Right atrium auricular region (tissue), 2 donors: ENCODE results near the gene VIL1. TPM values are rescaled to one million over a fixed set of nuclear protein-coding genes. Genes with fewer than 3 reads are reported as not detected.

Experiments used
- DNase-seq: peaks from one replicate; pipeline ENCODE4 v3.0.0-alpha.2; 2019; ENCODE audit warnings: low spot score
- H3K27ac ChIP-seq, 2 donors: fragments of 200-600 bp; sonication (generic); 1 replicate in 1 of 2; 2 replicates in 1 of 2; pipeline ENCODE4 v1.5.1; 2016 to 2019
- H3K27me3 ChIP-seq, 2 donors: fragments of 200-600 bp; sonication (generic); one replicate each; pipeline versions ENCODE4 v1.5.1 to v1.6.0; 2017 to 2019
- H3K36me3 ChIP-seq: fragments of 200-600 bp; sonication (generic); one replicate; pipeline ENCODE4 v1.5.1; 2016
- H3K4me1 ChIP-seq, 2 donors: fragments of 200-600 bp; sonication (generic); one replicate each; pipeline versions ENCODE4 v1.5.1 to v1.6.0; 2017 to 2019
- H3K4me3 ChIP-seq, 2 donors: fragments of 200-600 bp; sonication (generic); 1 replicate in 1 of 2; 2 replicates in 1 of 2; pipeline ENCODE4 v1.5.1; 2017 to 2019; ENCODE audit warnings: mild to moderate bottlenecking in 1 of 2, moderate library complexity in 1 of 2
- H3K9me3 ChIP-seq, 2 donors: fragments of 200-600 bp; sonication (generic); one replicate each; pipeline ENCODE4 v1.5.1; 2019
- CTCF ChIP-seq, 2 donors: fragments of 200-600 bp; sonication (generic); IDR thresholded peaks; one replicate each; pipeline ENCODE4 v1.5.1; 2019; ENCODE audit warnings: antibody characterized with exemption in 2 of 2
- total RNA-seq, 2 donors: library from RNA; depleted of rRNA; stranded (reverse); fragments of >200 nt; gene quantifications; one replicate each; pipeline ENCODE4 v1.1.0, GENCODE V29; 2016

Gene VIL1
- total RNA-seq, 2 donors from 2014 or later = not detected

DNA sequence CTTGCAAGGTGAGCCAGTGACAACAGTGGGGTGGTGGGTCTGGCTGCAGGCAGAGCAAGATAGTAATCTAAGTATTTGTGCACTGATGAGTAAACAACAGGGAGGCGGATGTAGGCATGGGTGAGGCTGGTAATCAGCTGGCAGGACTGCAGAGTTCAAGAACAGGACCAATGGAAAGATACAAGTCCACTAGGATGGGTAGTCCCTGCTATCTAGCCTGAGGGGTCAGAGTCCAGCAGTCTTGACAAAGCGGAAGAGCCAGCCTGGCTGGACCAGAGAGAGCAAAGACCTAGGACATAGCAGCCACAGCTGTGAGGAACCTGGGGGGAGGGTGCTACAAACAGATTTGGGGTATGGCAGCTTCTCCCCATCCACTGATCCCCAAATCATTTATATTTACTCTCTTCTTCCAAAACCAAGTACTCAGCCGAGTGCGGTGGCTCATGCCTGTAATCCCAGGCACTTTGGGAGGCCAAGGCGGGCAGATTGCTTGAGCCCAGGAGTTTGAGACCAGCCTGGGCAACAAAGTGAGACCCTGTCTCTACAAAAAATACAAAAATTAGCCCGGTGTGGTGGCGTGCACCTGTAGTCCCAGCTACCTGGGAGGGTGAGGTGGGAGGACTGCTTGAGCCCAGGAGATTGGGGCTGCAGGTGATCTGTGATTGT is 25.9 kb downstream of the VIL1 start:
- no peaks in the 10 kb centered on the region for H3K4me1 ChIP-seq
- H3K36me3 ChIP-seq = peaks cover 8% of the 10 kb centered on the region
- TF ChIP-seq CTCF (IDR thresholded peaks at IDR 0.05) = no peak
- H3K9me3 ChIP-seq = no peaks in the 10 kb centered on the region
- H3K4me3 ChIP-seq = no peak overlapping the region
- no peak overlapping the region for H3K27ac ChIP-seq
- no peak for DNase-seq
- H3K27me3 ChIP-seq = no peaks in the 10 kb centered on the region

DNA sequence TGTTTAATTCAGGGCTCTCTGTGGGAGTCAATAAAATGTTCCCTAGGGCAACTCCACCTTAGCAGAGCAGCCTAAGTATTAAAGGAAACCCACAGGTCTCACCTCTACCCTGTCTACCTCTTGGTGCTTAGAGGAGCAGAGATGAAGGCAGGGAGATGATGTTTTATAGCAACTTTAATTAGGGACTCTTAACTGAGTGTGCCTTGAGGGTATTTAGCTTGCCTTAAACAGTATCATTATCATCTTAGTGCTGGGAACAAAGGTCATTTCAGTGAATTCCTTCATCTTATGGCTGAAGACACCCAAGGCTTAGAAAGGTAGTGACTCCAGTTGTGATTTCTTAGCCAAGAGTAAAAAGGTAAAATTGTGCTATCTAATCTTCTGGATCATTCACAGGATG is 26.7 kb downstream of the VIL1 start:
- no peak for TF ChIP-seq CTCF (IDR thresholded peaks at IDR 0.05)
- Histone ChIP-seq H3K4me3 (no peak overlapping the region), H3K4me1 (no peaks in the 10 kb centered on the region), H3K9me3 (no peaks in the 10 kb centered on the region), H3K27ac (no peak overlapping the region), H3K36me3 (peaks cover 8% of the 10 kb centered on the region), H3K27me3 (no peaks in the 10 kb centered on the region)
- DNase-seq = no peak

GRCh38 chr2:218446547-218446946 is 27.6 kb downstream of the VIL1 start:
- Histone ChIP-seq H3K4me1 (no peaks in the 10 kb centered on the region), H3K36me3 (peaks cover 8% of the 10 kb centered on the region), H3K27me3 (no peaks in the 10 kb centered on the region), H3K27ac (no peak overlapping the region), H3K9me3 (no peaks in the 10 kb centered on the region), H3K4me3 (no peak overlapping the region)
- no peak for TF ChIP-seq CTCF (IDR thresholded peaks at IDR 0.05)
- no peak for DNase-seq

- no peak overlapping the region for H3K4me3 ChIP-seq
- no peak overlapping the region for H3K27ac ChIP-seq
- no peak for TF ChIP-seq CTCF (IDR thresholded peaks at IDR 0.05)
- H3K36me3 ChIP-seq = peaks cover 8% of the 10 kb centered on the region
- H3K4me1 ChIP-seq = no peaks in the 10 kb centered on the region
- DNase-seq = no peak
- no peaks in the 10 kb centered on the region for H3K27me3 ChIP-seq
- no peaks in the 10 kb centered on the region for H3K9me3 ChIP-seq
Measured at GRCh38 chr2:218447072-218447471, 28.1 kb downstream of the VIL1 start.

DNA sequence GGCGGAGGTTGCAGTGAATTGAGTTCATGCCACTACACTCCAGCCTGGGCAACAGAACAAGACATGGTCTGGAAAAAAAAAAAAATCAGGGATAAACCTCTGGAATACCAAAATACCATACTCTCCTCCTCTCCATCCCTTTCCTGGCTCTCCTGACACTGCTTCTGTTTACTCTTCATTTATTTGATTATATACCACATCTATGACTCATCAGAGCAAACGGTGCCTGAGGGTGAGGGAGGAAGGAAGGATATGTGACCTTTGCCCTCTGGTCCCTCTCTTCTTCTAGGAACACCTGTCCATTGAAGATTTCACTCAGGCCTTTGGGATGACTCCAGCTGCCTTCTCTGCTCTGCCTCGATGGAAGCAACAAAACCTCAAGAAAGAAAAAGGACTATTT is 30.0 kb downstream of the VIL1 start:
- Histone ChIP-seq H3K27me3 (no peaks in the 10 kb centered on the region), H3K4me3 (no peak overlapping the region), H3K27ac (no peak overlapping the region), H3K4me1 (no peaks in the 10 kb centered on the region), H3K9me3 (no peaks in the 10 kb centered on the region), H3K36me3 (peaks cover 27% of the 10 kb centered on the region)
- no peak for TF ChIP-seq CTCF (IDR thresholded peaks at IDR 0.05)
- DNase-seq = no peak

DNA sequence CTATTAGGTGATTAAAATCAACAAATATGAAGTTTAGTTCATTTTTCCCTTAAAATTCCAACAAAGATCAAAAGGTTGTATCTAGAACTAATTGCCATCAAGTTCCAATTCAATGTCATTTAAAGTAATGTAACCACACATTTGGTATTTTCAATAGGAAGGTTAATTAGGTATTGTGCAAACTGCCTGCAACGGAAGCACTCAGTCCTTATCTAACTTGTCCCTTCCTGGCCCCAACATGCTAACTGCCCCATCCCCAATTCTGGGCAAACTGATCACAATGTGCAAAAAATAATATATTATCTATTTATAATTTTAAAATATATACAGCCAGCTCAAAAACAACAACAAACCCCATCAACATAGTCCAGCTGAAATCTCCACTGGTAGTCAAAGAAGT is 33.2 kb downstream of the VIL1 start:
- DNase-seq = no peak
- no peak overlapping the region for H3K27ac ChIP-seq
- H3K36me3 ChIP-seq = peaks cover 53% of the 10 kb centered on the region
- no peak overlapping the region for H3K4me3 ChIP-seq
- no peak for TF ChIP-seq CTCF (IDR thresholded peaks at IDR 0.05)
- no peaks in the 10 kb centered on the region for H3K27me3 ChIP-seq
- no peaks in the 10 kb centered on the region for H3K9me3 ChIP-seq
- H3K4me1 ChIP-seq = no peaks in the 10 kb centered on the region
